IMR-90 (cell line): ENCODE results near the gene CCND1. TPM values are rescaled to one million over a fixed set of nuclear protein-coding genes. Genes with fewer than 3 reads are reported as not detected.

Experiments
- ATAC-seq: fragments of 200-7000 bp; cut with Tn5 transposase; 2 replicates; pipeline ENCODE4 v1.9.1; 2020; ENCODE audit warnings: low read depth, mild to moderate bottlenecking, moderate library complexity
- BruUV-seq: library from RNA; stranded (reverse); fragments of 400-500 nt; replicated peaks from 2 replicates; lab custom pipeline; 2021; lab: Mats Ljungman, UMichigan
- CTCF ChIA-PET: fragments of 300-600 bp; formaldehyde crosslinking; extraction: SDS; loops from one replicate; lab custom pipeline; 2021; ENCODE audit warnings: antibody characterized with exemption; lab: Yijun Ruan, JAX
- POLR2A ChIA-PET: fragments of 300-600 bp; sonication (Branson Sonifier 250); formaldehyde crosslinking; loops from one replicate; lab custom pipeline; 2022; ENCODE audit warnings: antibody characterized with exemption; ENCODE audit not compliant: unreplicated experiment; lab: Charles Lee
- DNase-seq: peaks from one replicate; pipeline ENCODE4 v3.0.0; 2013
- H2AFZ ChIP-seq: replicated peaks from 2 replicates; pipeline ENCODE3; 2013; ENCODE audit warnings: low read length, mild to moderate bottlenecking; ENCODE audit not compliant: poor library complexity
- H2AK5ac ChIP-seq: 2 replicates; pipeline ENCODE4 v1.6.1; 2013; ENCODE audit warnings: low read depth, low read length, inconsistent platforms
- H2AK9ac ChIP-seq: replicated peaks from 2 replicates; pipeline ENCODE3; 2013; ENCODE audit warnings: mild to moderate bottlenecking, low read depth, low read length, moderate library complexity; ENCODE audit not compliant: poor library complexity
- H2BK120ac ChIP-seq: 2 replicates; pipeline ENCODE4 v1.6.1; 2013; ENCODE audit warnings: low read depth, low read length, inconsistent platforms
- H2BK15ac ChIP-seq: 3 replicates; pipeline ENCODE4 v1.6.1; 2013; ENCODE audit warnings: low read depth, low read length, inconsistent platforms
- H2BK20ac ChIP-seq: 2 replicates; pipeline ENCODE4 v1.6.1; 2013; ENCODE audit warnings: low read depth, mild to moderate bottlenecking, inconsistent platforms, low read length, moderate library complexity
- H2BK5ac ChIP-seq: 2 replicates; pipeline ENCODE4 v1.6.1; 2013; ENCODE audit warnings: mild to moderate bottlenecking, low read depth, low read length, inconsistent platforms; ENCODE audit not compliant: poor library complexity, severe bottlenecking
- H3K14ac ChIP-seq: replicated peaks from 2 replicates; pipeline ENCODE4 v1.6.1; 2013; ENCODE audit warnings: low read depth, low read length, inconsistent platforms
- H3K18ac ChIP-seq: 2 replicates; pipeline ENCODE4 v1.6.1; 2013; ENCODE audit warnings: low read depth, low read length, control low read depth
- H3K23ac ChIP-seq: 2 replicates; pipeline ENCODE4 v1.6.1; 2013; ENCODE audit warnings: low read depth, low read length, inconsistent platforms
- H3K27ac ChIP-seq: 2 replicates; pipeline ENCODE4 v1.5.1; 2013; ENCODE audit warnings: mild to moderate bottlenecking, control low read depth, low read length; ENCODE audit not compliant: insufficient read depth
- H3K27me3 ChIP-seq: 2 replicates; pipeline ENCODE4 v1.6.1; 2013; ENCODE audit warnings: low read length; ENCODE audit not compliant: control insufficient read depth, insufficient read depth
- H3K36me3 ChIP-seq: 2 replicates; pipeline ENCODE4 v1.6.1; 2013; ENCODE audit warnings: low read length, mixed read lengths; ENCODE audit not compliant: control insufficient read depth, insufficient read depth
- H3K4ac ChIP-seq: 2 replicates; pipeline ENCODE4 v1.6.1; 2013; ENCODE audit warnings: low read depth, low read length, inconsistent platforms
- H3K4me1 ChIP-seq: 2 replicates; pipeline ENCODE4 v1.6.1; 2013; ENCODE audit warnings: low read length, mixed read lengths; ENCODE audit not compliant: control insufficient read depth, insufficient read depth
- H3K4me2 ChIP-seq: 2 replicates; pipeline ENCODE4 v1.6.1; 2013; ENCODE audit warnings: low read depth, mild to moderate bottlenecking, control low read depth, low read length, moderate library complexity
- H3K4me3 ChIP-seq: 2 replicates; pipeline ENCODE4 v1.5.1; 2013; ENCODE audit warnings: low read depth, mild to moderate bottlenecking, control low read depth, low read length, moderate library complexity; ENCODE audit not compliant: insufficient read depth
- H3K56ac ChIP-seq: 2 replicates; pipeline ENCODE4 v1.6.1; 2013; ENCODE audit warnings: low read length, inconsistent platforms; ENCODE audit not compliant: insufficient read depth; ENCODE audit errors: extremely low read depth
- H3K79me1 ChIP-seq, 2 experiments: 2 replicates each; pipeline ENCODE4 v1.6.1; 2013; ENCODE audit warnings: low read length in 2 of 2, inconsistent platforms in 1 of 2, low read depth in 1 of 2
- H3K9ac ChIP-seq: 2 replicates; pipeline ENCODE4 v1.6.1; 2013; ENCODE audit warnings: low read depth, low read length, control low read depth
- H3K9me1 ChIP-seq: 2 replicates; pipeline ENCODE4 v1.6.1; 2013; ENCODE audit warnings: low read length, inconsistent platforms; ENCODE audit not compliant: insufficient read depth
- H3K9me3 ChIP-seq: 2 replicates; pipeline ENCODE4 v1.6.1; 2013; ENCODE audit warnings: low read length; ENCODE audit not compliant: control insufficient read depth, insufficient read depth
- H4K20me1 ChIP-seq: 2 replicates; pipeline ENCODE4 v1.6.1; 2013; ENCODE audit warnings: low read length, inconsistent platforms; ENCODE audit not compliant: insufficient read depth
- H4K5ac ChIP-seq: 2 replicates; pipeline ENCODE4 v1.6.1; 2013; ENCODE audit warnings: mild to moderate bottlenecking, low read depth, low read length, control low read depth
- H4K8ac ChIP-seq, 2 experiments: 2 replicates each; pipeline ENCODE4 v1.6.1; 2013; ENCODE audit warnings: low read depth in 2 of 2, low read length in 2 of 2, control low read depth in 1 of 2, inconsistent platforms in 1 of 2
- H4K91ac ChIP-seq: 2 replicates; pipeline ENCODE4 v1.6.1; 2013; ENCODE audit warnings: low read depth, low read length, inconsistent platforms; ENCODE audit not compliant: insufficient read depth
- BHLHE40 ChIP-seq: fragments of 150-350 bp; IDR thresholded peaks from 2 replicates; pipeline ENCODE4 v1.6.1; 2016; ENCODE audit warnings: mild to moderate bottlenecking, low read depth, low read length
- CHD1 ChIP-seq: IDR thresholded peaks from 2 replicates; pipeline ENCODE4 v1.6.1; 2012; ENCODE audit warnings: low read depth, low read length, improper control_type of control experiment
- FOS ChIP-seq: fragments of 150-350 bp; IDR thresholded peaks from 2 replicates; pipeline ENCODE4 v1.6.1; 2016; ENCODE audit warnings: low read depth, low read length
- MAFK ChIP-seq: IDR thresholded peaks from 2 replicates; pipeline ENCODE4 v1.6.1; 2012; ENCODE audit warnings: low read depth, low read length, improper control_type of control experiment
- MAZ ChIP-seq: IDR thresholded peaks from 2 replicates; pipeline ENCODE4 v1.6.1; 2012; ENCODE audit warnings: low read depth, mild to moderate bottlenecking, low read length, improper control_type of control experiment, moderate library complexity, borderline replicate concordance
- MXI1 ChIP-seq: IDR thresholded peaks from 2 replicates; pipeline ENCODE4 v1.6.1; 2012; ENCODE audit warnings: low read depth, mild to moderate bottlenecking, low read length, moderate library complexity, borderline replicate concordance
- NFE2L2 ChIP-seq: fragments of 150-350 bp; IDR thresholded peaks from 2 replicates; pipeline ENCODE4 v1.6.1; 2016; ENCODE audit warnings: low read depth, mild to moderate bottlenecking, low read length
- POLR2A ChIP-seq: IDR thresholded peaks from 2 replicates; pipeline ENCODE4 v1.6.1; 2012; ENCODE audit warnings: mild to moderate bottlenecking, low read depth, low read length
- RCOR1 ChIP-seq: IDR thresholded peaks from 2 replicates; pipeline ENCODE4 v1.6.1; 2012; ENCODE audit warnings: mild to moderate bottlenecking, low read length, improper control_type of control experiment; ENCODE audit not compliant: insufficient replicate concordance
- RFX5 ChIP-seq: IDR thresholded peaks from 2 replicates; pipeline ENCODE4 v1.8.0; 2012; ENCODE audit warnings: low read depth, mild to moderate bottlenecking, low read length, moderate library complexity
- SMC3 ChIP-seq: fragments of 150-350 bp; IDR thresholded peaks from 2 replicates; pipeline ENCODE4 v1.6.1; 2016; ENCODE audit warnings: low read depth, mild to moderate bottlenecking, antibody characterized with exemption, low read length, moderate library complexity
- WGBS, 2 experiments: methylation state at CpG; one replicate each; pipeline versions ENCODE4 v1.1.5 to v1.1.7; 2013; ENCODE audit warnings: missing lambda C conversion rate in 2 of 2; ENCODE audit not compliant: insufficient read length in 1 of 2; ENCODE audit errors: extremely low coverage in 2 of 2; 5-methylcytosine and 5-hydroxymethylcytosine counted together
- dilution Hi-C: fragments of 300-500 bp; cut with HindIII; formaldehyde crosslinking; loops from one replicate; pipeline ENCODE4 v1.14.3; 2018; ENCODE audit warnings: low sequenced_read_pairs; ENCODE audit not compliant: unreplicated experiment
- in situ Hi-C: fragments of 300-500 bp; cut with MboI; formaldehyde crosslinking; loops from 3 replicates; pipeline ENCODE4 v1.14.3; 2019; ENCODE audit warnings: low sequenced_read_pairs, inconsistent platforms, mixed read lengths
- intact Hi-C: fragments of 100-400 bp; cut with micrococcal nuclease; formaldehyde crosslinking; loops from 2 replicates; pipeline ENCODE4 v1.10.0; 2022
- polyA plus RNA-seq, 3 experiments: library from polyadenylated mRNA; depleted of rRNA; stranded (reverse); fragments of >200 nt; gene quantifications; 2 replicates each; pipeline ENCODE4 v1.2.3, GENCODE V29; 2012; ENCODE audit warnings: low replicate concordance in 1 of 3
- total RNA-seq: library from RNA; depleted of rRNA; stranded (reverse); fragments of >200 nt; gene quantifications from 2 replicates; pipeline ENCODE4 v1.2.3, GENCODE V29; 2012
- TF ChIP-seq, protein P1 (sequence below): fragments of 150-350 bp; IDR thresholded peaks from 2 replicates; pipeline ENCODE4 v1.6.1; 2016; ENCODE audit warnings: low read depth, mild to moderate bottlenecking, low read length, moderate library complexity, borderline replicate concordance
- TF ChIP-seq, protein P2 (sequence below): conservative IDR thresholded peaks from 2 replicates; pipeline ENCODE4 v1.5.1; 2012; ENCODE audit warnings: mild to moderate bottlenecking, low read depth, low read length, improper control_type of control experiment

CCND1 gene
- total and polyA plus RNA-seq, 2 of the 4 experiments (the other 2 are of a cell fraction), result 481 to 748 TPM

DNA sequence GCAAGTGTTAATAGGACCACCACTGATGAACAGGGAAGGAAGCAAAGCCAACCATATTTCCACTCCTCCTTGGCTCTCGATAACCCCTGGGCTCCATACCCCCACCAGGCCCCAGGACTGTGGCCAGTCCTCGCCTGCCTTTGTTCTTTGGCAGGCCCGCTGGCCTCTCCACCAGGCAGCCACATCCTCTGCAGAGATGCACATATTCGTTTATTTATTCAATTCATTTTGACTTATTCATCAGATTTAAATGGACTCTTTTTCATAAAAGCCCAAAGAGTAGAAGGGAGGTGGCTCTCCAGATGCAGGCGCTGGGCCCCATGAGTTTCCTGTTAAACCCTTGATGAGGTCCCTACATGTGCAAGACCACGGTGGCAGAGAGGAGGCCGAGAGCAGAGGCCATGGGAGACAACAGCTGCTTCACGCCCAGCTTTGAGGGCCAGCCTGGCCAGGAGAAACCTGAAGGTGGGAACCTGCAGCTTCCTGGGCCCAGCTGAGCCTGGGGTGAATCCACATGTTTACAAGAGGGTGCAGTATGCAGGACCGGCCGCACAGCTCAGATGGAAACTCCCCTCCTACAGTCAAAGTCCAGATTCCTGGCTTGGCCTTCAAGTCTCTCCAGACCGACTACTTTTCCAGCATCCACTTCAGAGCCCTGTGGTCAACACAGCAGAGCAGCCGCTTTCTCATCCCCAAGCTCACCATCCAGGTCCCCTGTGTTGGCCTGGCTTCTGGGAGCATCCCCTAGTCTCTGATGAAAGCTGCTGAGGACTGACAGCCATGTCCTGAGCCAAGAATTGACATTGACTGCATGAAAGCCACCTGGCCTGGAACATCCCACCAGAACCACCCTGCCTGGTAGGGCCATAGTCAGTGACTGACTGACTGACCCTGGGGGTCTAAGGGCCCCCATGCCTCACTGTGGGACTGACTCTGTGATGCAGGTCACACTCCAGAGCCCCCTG, 39.7 kb upstream of the CCND1 start:
- H3K4ac ChIP-seq, result peak overlapping the region; percentile 0; the same call in 1 of the 2 replicates
- DNase-seq, result peak; percentile 15
- no peak overlapping the region for H3K56ac ChIP-seq
- H3K9me1 ChIP-seq, result peaks cover 5% of the 10 kb centered on the region; the same call in 1 of the 2 replicates
- H3K4me2 ChIP-seq, result no peak overlapping the region
- ChIA-PET CTCF (no interaction called here), POLR2A (no interaction called here)
- intact Hi-C loops (no loop called here), dilution Hi-C loops (no loop called here), in situ Hi-C loops (no loop called here)
- H2BK120ac ChIP-seq, result peak overlapping the region; percentile 23; the same call in 1 of the 2 replicates
- no peak overlapping the region for H3K27ac ChIP-seq
- H4K8ac ChIP-seq, result no peak overlapping the region; a peak in 1 of 4 replicates
- H4K20me1 ChIP-seq, result no peaks in the 10 kb centered on the region
- H3K14ac ChIP-seq, result no peak overlapping the region
- no peak overlapping the region for H3K9ac ChIP-seq
- peak; percentile 57 for ATAC-seq
- no peak overlapping the region for H2BK5ac ChIP-seq
- no peak overlapping the region; the same call in 2 of the 3 replicates for H2BK15ac ChIP-seq
- H3K4me1 ChIP-seq, result no peaks in the 10 kb centered on the region
- WGBS, 2 experiments, result 84% methylated on average over 6 of the region's 12 CpGs; no CpG with 5 or more reads in 1 of the 2 experiments
- no peaks in the 10 kb centered on the region for H3K36me3 ChIP-seq
- H2AK5ac ChIP-seq, result peak overlapping the region; percentile 44; the same call in 1 of the 2 replicates
- peak overlapping the region; percentile 54 for H2AFZ ChIP-seq
- H3K18ac ChIP-seq, result no peak overlapping the region
- H2AK9ac ChIP-seq, result no peak overlapping the region
- peaks cover 2% of the 10 kb centered on the region; the same call in 1 of the 2 replicates for H3K9me3 ChIP-seq
- no TSS peak for BruUV-seq
- no peak overlapping the region for H4K91ac ChIP-seq
- no peaks in the 10 kb centered on the region for H3K79me1 ChIP-seq
- peaks cover 4% of the 10 kb centered on the region for H3K27me3 ChIP-seq
- no peak overlapping the region for H4K5ac ChIP-seq
- no peak overlapping the region for H3K23ac ChIP-seq
- no peak overlapping the region for H3K4me3 ChIP-seq
- no peak overlapping the region for H2BK20ac ChIP-seq
- TF ChIP-seq BHLHE40 (no peak), POLR2A (no peak), MXI1 (no peak), NFE2L2 (no peak), FOS (no peak), SMC3 (no peak), RCOR1 (no peak), RFX5 (no peak), MAZ (no peak), MAFK (no peak), CHD1 (no peak)
- TF ChIP-seq, protein P1, sequence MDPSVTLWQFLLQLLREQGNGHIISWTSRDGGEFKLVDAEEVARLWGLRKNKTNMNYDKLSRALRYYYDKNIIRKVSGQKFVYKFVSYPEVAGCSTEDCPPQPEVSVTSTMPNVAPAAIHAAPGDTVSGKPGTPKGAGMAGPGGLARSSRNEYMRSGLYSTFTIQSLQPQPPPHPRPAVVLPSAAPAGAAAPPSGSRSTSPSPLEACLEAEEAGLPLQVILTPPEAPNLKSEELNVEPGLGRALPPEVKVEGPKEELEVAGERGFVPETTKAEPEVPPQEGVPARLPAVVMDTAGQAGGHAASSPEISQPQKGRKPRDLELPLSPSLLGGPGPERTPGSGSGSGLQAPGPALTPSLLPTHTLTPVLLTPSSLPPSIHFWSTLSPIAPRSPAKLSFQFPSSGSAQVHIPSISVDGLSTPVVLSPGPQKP, result no peak
- TF ChIP-seq, protein P2, sequence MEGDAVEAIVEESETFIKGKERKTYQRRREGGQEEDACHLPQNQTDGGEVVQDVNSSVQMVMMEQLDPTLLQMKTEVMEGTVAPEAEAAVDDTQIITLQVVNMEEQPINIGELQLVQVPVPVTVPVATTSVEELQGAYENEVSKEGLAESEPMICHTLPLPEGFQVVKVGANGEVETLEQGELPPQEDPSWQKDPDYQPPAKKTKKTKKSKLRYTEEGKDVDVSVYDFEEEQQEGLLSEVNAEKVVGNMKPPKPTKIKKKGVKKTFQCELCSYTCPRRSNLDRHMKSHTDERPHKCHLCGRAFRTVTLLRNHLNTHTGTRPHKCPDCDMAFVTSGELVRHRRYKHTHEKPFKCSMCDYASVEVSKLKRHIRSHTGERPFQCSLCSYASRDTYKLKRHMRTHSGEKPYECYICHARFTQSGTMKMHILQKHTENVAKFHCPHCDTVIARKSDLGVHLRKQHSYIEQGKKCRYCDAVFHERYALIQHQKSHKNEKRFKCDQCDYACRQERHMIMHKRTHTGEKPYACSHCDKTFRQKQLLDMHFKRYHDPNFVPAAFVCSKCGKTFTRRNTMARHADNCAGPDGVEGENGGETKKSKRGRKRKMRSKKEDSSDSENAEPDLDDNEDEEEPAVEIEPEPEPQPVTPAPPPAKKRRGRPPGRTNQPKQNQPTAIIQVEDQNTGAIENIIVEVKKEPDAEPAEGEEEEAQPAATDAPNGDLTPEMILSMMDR, result no peak
